ENCODE results near the gene KRT32.

KRT32 gene

GRCh38 chr17:41421617-41422016 lies 45.6 kb downstream of the KRT32 start:
- DNase-seq = no peak

- no peak for DNase-seq
These were observed 46.1 kb downstream of the KRT32 start for GRCh38 chr17:41421116-41421515.

DNA sequence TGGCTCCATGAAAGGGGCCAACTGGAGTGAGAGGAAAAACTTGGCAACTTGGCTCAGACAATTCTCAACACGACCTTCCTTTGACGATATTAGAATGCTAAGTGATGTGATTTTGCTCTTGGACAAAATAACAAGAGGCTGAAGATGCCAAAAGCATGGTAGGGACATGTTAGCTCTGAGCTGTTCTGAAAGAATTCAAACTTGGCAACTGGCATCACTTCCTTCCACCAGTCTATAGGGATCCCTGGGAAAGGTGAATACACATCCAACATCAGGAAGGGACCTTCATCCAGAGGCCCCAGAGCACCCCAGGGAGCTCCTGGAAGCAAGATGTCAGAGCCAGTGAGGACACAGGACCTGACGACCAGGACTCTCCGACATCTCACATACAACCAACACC lies 47.1 kb downstream of the KRT32 start:
- DNase-seq = no peak

- DNase-seq = no peak
These were observed 47.5 kb downstream of the KRT32 start for GRCh38 chr17:41419716-41420115.

- DNase-seq = no peak
These were observed 48.9 kb downstream of the KRT32 start for GRCh38 chr17:41418116-41418860.

GRCh38 chr17:41417576-41418015 lies 49.6 kb downstream of the KRT32 start:
- DNase-seq = peak; percentile 19

DNA sequence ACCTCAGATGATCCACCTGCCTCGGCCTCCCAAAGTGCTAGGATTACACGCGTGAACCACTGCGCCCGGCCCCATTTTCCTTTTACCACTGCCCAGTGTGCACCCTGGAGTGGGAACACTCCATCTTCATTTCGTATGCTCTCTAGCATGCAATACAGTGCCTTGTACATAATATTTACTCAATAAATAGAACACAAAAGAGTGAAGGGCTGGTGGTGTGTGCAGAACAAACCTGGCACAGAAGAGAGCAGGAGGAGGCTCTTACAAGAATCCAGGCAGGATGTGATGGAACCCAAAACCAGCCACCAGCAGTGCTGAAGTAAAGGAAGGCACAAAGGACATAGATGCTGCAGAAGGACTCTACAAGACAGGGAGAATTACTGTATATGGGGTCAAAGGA lies 50.1 kb downstream of the KRT32 start:
- DNase-seq = no peak

DNA sequence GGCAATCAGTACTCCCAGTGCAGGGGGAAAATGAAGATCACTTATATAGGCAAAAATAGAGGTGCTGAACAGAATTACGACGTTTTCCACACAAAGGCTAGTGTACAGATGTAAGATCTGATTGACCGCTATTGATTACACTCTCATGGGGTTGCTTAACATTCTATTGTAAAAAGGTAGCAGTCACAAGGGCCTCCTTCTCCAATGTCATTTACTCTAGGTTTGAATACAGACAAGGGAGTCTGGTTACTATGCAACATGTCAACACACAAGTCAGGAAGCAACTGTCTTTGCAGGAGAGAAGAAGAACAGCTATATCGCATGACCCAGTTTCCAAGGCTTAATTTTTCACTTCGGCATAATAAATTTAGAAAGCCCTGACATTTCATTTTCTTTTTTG lies 50.7 kb downstream of the KRT32 start:
- no peak for DNase-seq

DNA sequence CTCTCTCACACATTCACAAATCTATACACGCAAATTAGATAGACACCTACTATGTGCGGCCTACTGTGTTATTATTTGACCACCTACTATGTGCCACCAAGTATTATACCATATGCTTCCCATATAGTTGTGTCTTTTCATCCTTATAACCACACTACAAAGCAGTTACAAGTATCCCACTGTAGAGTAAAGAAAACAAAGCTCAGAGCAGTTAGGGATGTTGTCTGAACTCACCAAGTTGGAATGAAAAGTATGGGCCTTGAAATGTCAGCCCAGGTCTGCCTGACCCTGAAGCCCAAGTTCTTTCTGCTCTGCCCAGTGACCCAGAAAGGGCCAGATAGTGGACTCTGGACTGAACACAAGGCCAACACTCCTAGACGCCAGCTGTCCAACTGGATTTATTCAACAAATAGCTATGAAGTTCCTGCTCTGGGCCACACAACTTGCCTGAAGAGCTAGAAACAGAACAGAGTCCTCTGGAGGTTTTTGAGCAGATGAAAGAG lies 51.3 kb downstream of the KRT32 start:
- no peak for DNase-seq

GRCh38 chr17:41415411-41415810 lies 51.8 kb downstream of the KRT32 start:
- no peak for DNase-seq

GRCh38 chr17:41413982-41414381 lies 53.2 kb downstream of the KRT32 start:
- DNase-seq = no peak

DNA sequence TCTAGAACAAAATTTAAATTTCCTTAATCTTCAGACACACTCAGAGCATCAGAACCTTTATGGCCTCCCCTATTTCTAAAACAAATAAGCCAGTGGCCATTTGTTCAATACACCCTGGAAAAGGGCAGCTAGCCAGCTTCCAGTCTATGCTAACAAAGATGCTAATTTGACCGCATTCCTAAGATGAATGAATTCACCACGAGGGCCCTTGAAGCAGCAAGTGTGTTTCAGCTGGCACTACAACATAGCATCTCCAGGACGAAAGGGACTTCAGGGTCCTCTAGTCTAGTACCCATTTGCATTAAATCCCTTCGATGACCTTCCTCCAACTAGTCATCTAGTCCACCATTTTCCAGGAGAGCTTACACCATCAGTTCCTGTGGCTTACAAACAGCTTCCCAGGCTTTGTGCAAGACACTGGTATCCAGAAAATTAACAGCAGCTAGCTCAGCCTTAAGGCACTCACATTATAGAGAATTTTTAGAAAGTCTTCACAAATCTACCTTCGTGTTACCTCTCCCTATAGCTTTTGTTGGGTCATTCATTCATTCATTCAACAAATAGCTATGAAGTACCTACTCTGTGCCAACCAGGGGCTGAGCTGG lies 53.7 kb downstream of the KRT32 start:
- DNase-seq = no peak

GRCh38 chr17:41411072-41411840 lies 55.9 kb downstream of the KRT32 start:
- DNase-seq = no peak

Data from NCI-H1105 treated with DMSO at 0.1 percent for 48 hours (cell line).